GM23338 (cell line): ENCODE measurements around the gene CAPNS1. TPM values are rescaled to one million over a fixed set of nuclear protein-coding genes. Genes with fewer than 3 reads are reported as not detected.
"Not testable (repeated sequence)": the region's sequence is repeated elsewhere in the genome, so short reads cannot be mapped to it uniquely, and the experiment has no call there.

Source experiments
- ATAC-seq: fragments of 200-7000 bp; cut with Tn5 transposase; 3 replicates; pipeline ENCODE4 v1.9.1; 2020
- DNase-seq: peaks from one replicate; pipeline ENCODE4 v3.0.0-alpha.2; 2015; ENCODE audit warnings: low spot score
- H2AFZ ChIP-seq: fragments of 200-600 bp; sonication (generic); 2 replicates; pipeline ENCODE4 v1.8.0; 2016; ENCODE audit warnings: antibody characterized with exemption, mild to moderate bottlenecking, moderate library complexity
- H3F3A ChIP-seq: fragments of 200-600 bp; sonication (generic); replicated peaks from 2 replicates; pipeline ENCODE4 v1.8.0; 2017; ENCODE audit warnings: antibody characterized with exemption, mixed run types, low read depth
- H3K27ac ChIP-seq: fragments of 200-600 bp; sonication (generic); 2 replicates; pipeline ENCODE4 v1.6.1; 2016; ENCODE audit warnings: low read depth
- H3K27me3 ChIP-seq: fragments of 200-600 bp; sonication (generic); 2 replicates; pipeline ENCODE4 v1.8.0; 2016; ENCODE audit warnings: mild to moderate bottlenecking, mixed run types, moderate library complexity; ENCODE audit not compliant: insufficient read depth
- H3K36me3 ChIP-seq: fragments of 200-600 bp; sonication (generic); 2 replicates; pipeline ENCODE4 v1.8.0; 2016; ENCODE audit warnings: mild to moderate bottlenecking; ENCODE audit not compliant: insufficient read depth
- H3K4me1 ChIP-seq: fragments of 200-600 bp; sonication (generic); 2 replicates; pipeline ENCODE4 v1.8.0; 2016; ENCODE audit warnings: mild to moderate bottlenecking, moderate library complexity; ENCODE audit not compliant: insufficient read depth
- H3K4me2 ChIP-seq: fragments of 200-600 bp; sonication (generic); 2 replicates; pipeline ENCODE4 v1.7.1; 2017; ENCODE audit warnings: mixed run types
- H3K4me3 ChIP-seq: fragments of 200-600 bp; sonication (generic); 2 replicates; pipeline ENCODE4 v1.6.1; 2016; ENCODE audit warnings: mixed run types
- H3K79me2 ChIP-seq: fragments of 200-600 bp; sonication (generic); replicated peaks from 2 replicates; pipeline ENCODE4 v1.8.0; 2017; ENCODE audit warnings: mild to moderate bottlenecking; ENCODE audit not compliant: insufficient read depth
- H3K9me2 ChIP-seq: fragments of 200-600 bp; sonication (generic); 2 replicates; pipeline ENCODE4 v1.8.0; 2017; ENCODE audit not compliant: insufficient read depth
- H4K20me1 ChIP-seq: fragments of 200-600 bp; sonication (generic); replicated peaks from 2 replicates; pipeline ENCODE4 v1.8.0; 2017; ENCODE audit warnings: mild to moderate bottlenecking; ENCODE audit not compliant: insufficient read depth
- H3K27ac Mint-ChIP-seq: 2 replicates; pipeline ENCODE4 v1.8.0; 2020; ENCODE audit warnings: inconsistent platforms, mild to moderate bottlenecking, moderate library complexity, mixed read lengths
- H3K27me3 Mint-ChIP-seq: 3 replicates; pipeline ENCODE4 v1.8.0; 2022; ENCODE audit warnings: low read depth, mild to moderate bottlenecking, moderate library complexity, mixed read lengths, inconsistent platforms; ENCODE audit not compliant: insufficient read depth, poor library complexity
- H3K36me3 Mint-ChIP-seq: 3 replicates; pipeline ENCODE4 v1.8.0; 2021; ENCODE audit warnings: low read depth, mild to moderate bottlenecking, inconsistent platforms, moderate library complexity, mixed read lengths
- H3K4me1 Mint-ChIP-seq: 3 replicates; pipeline ENCODE4 v1.8.0; 2020; ENCODE audit warnings: mild to moderate bottlenecking, inconsistent platforms, mixed read lengths
- H3K4me3 Mint-ChIP-seq: 3 replicates; pipeline ENCODE4 v1.8.0; 2021; ENCODE audit warnings: moderate library complexity, mild to moderate bottlenecking, inconsistent platforms, mixed read lengths
- H3K9me3 Mint-ChIP-seq: 3 replicates; pipeline ENCODE4 v1.8.0; 2020; ENCODE audit warnings: moderate library complexity, mild to moderate bottlenecking, inconsistent platforms, mixed read lengths
- CREB1 ChIP-seq: fragments of 250-450 bp; sonication (Bioruptor Pico); IDR thresholded peaks from 2 replicates; pipeline ENCODE4 v1.5.0; 2020; ENCODE audit warnings: low read depth, mild to moderate bottlenecking, moderate library complexity
- CTCF ChIP-seq, 2 experiments: fragments of 200-600 bp in 1 of 2; sonication (generic) in 1 of 2; conservative IDR thresholded peaks; 2 replicates each; pipeline versions ENCODE4 v1.5.1 to v1.6.1; 2016 to 2017; ENCODE audit warnings: antibody characterized with exemption in 2 of 2, low read depth in 2 of 2, mild to moderate bottlenecking in 2 of 2, moderate library complexity in 1 of 2
- EZH2 ChIP-seq: fragments of 200-600 bp; sonication (generic); IDR thresholded peaks from one replicate; pipeline ENCODE4 v1.8.0; 2017; ENCODE audit warnings: antibody characterized with exemption, mild to moderate bottlenecking, low read depth; ENCODE audit not compliant: unreplicated experiment
- EZH2phosphoT487 ChIP-seq: fragments of 200-600 bp; sonication (generic); IDR thresholded peaks from one replicate; pipeline ENCODE4 v1.8.1; 2018; ENCODE audit warnings: antibody characterized with exemption; ENCODE audit not compliant: unreplicated experiment
- JUNB ChIP-seq: IDR thresholded peaks from one replicate; pipeline ENCODE4 v1.6.1; 2016; ENCODE audit warnings: antibody characterized with exemption; ENCODE audit not compliant: unreplicated experiment
- NANOG ChIP-seq: IDR thresholded peaks from 2 replicates; pipeline ENCODE4 v1.6.1; 2016; ENCODE audit warnings: antibody characterized with exemption, borderline replicate concordance
- POLR2AphosphoS5 ChIP-seq: IDR thresholded peaks from 2 replicates; pipeline ENCODE4 v1.6.1; 2016; ENCODE audit warnings: antibody characterized with exemption, low read depth
- STAT1 ChIP-seq: IDR thresholded peaks from one replicate; pipeline ENCODE4 v1.6.1; 2016; ENCODE audit warnings: antibody characterized with exemption; ENCODE audit not compliant: unreplicated experiment
- ZNF114 ChIP-seq: fragments of 250-450 bp; sonication (Bioruptor Pico); IDR thresholded peaks from 2 replicates; pipeline ENCODE4 v1.5.0; 2020; ENCODE audit warnings: mild to moderate bottlenecking, moderate library complexity
- ZNF331 ChIP-seq: fragments of 250-450 bp; sonication (Bioruptor Pico); IDR thresholded peaks from 2 replicates; pipeline ENCODE4 v1.5.0; 2020; ENCODE audit warnings: low read depth, mild to moderate bottlenecking, moderate library complexity
- polyA plus RNA-seq: library from polyadenylated mRNA; unstranded; fragments of >200 nt; fragmentation: Nextera tagmentation; extraction: Ambion mirVana; gene quantifications from 2 replicates; pipeline ENCODE4 v1.2.1, GENCODE V29; 2016
- total RNA-seq: library from RNA; depleted of rRNA; stranded (reverse); fragments of >200 nt; shearing (Covaris generic); gene quantifications from 2 replicates; pipeline ENCODE4 v1.2.3, GENCODE V29; 2014
- TF ChIP-seq, protein P1 (sequence below): IDR thresholded peaks from one replicate; pipeline ENCODE4 v1.6.1; 2018; ENCODE audit warnings: antibody characterized with exemption; ENCODE audit not compliant: unreplicated experiment
- TF ChIP-seq, protein P2 (sequence below): fragments of 250-450 bp; sonication (Bioruptor Pico); IDR thresholded peaks from 2 replicates; pipeline ENCODE4 v1.5.0; 2020; ENCODE audit warnings: mild to moderate bottlenecking, moderate library complexity

Gene CAPNS1
- total and polyA plus RNA-seq, 2 experiments from 2014 or later, result 123 to 227 TPM

DNA sequence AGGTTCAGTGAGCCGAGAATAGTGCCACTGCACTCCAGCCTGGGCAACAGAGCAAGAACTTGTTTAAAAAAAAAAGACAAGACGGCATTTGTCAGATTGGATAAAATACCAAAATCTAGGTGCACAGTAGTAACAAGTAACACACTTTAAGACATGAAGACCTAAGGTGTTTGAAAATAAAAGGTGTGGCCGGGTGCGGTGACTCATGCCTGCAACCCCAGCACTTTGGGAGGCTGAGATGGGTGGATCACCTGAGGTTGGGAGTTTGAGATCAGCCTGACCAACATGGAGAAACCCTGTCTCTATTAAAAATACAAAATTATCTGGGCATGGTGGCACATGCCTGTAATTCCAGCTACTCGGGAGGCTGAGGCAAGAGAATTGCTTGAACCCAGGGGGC lies 46.9 kb downstream of the CAPNS1 start:
- H3K4me2 ChIP-seq, H3K4me3 ChIP-seq, H3K36me3 Mint-ChIP-seq, H3K27me3 Mint-ChIP-seq, ATAC-seq, H3K4me3 Mint-ChIP-seq, H3K9me2 ChIP-seq, H3F3A ChIP-seq, H3K27ac Mint-ChIP-seq, H4K20me1 ChIP-seq, DNase-seq, H2AFZ ChIP-seq, H3K4me1 Mint-ChIP-seq, H3K27me3 ChIP-seq, H3K36me3 ChIP-seq, H3K9me3 Mint-ChIP-seq, H3K79me2 ChIP-seq, H3K4me1 ChIP-seq: not testable (repeated sequence)
- peak overlapping the region; percentile 47; the same call in 1 of the 2 replicates for H3K27ac ChIP-seq

GRCh38 chr19:36196249-36196648 lies 56.4 kb downstream of the CAPNS1 start:
- no peak overlapping the region for H3K27ac Mint-ChIP-seq
- Histone ChIP-seq H2AFZ (no peak overlapping the region), H3K79me2 (no peaks in the 10 kb centered on the region), H3K4me1 (no peaks in the 10 kb centered on the region), H3K4me3 (no peak overlapping the region), H3K36me3 (no peaks in the 10 kb centered on the region), H3F3A (no peaks in the 10 kb centered on the region; the same call in 1 of the 2 replicates), H3K27me3 (no peaks in the 10 kb centered on the region), H3K9me2 (no peaks in the 10 kb centered on the region), H3K27ac (no peak overlapping the region), H3K4me2 (no peak overlapping the region), H4K20me1 (no peaks in the 10 kb centered on the region)
- no peaks in the 10 kb centered on the region for H3K9me3 Mint-ChIP-seq
- DNase-seq (no peak), ATAC-seq (no peak)
- H3K27me3 Mint-ChIP-seq, result no peaks in the 10 kb centered on the region
- H3K4me1 Mint-ChIP-seq, result no peaks in the 10 kb centered on the region
- H3K36me3 Mint-ChIP-seq, result peaks cover 3% of the 10 kb centered on the region; the same call in 2 of the 3 replicates
- no peak overlapping the region for H3K4me3 Mint-ChIP-seq
- TF ChIP-seq POLR2AphosphoS5, result no peak
- no peak for TF ChIP-seq EZH2phosphoT487
- no peak for TF ChIP-seq ZNF331 (CRISPR knock-in tag)
- no peak for TF ChIP-seq CREB1 (CRISPR knock-in tag)
- TF ChIP-seq, protein P1, sequence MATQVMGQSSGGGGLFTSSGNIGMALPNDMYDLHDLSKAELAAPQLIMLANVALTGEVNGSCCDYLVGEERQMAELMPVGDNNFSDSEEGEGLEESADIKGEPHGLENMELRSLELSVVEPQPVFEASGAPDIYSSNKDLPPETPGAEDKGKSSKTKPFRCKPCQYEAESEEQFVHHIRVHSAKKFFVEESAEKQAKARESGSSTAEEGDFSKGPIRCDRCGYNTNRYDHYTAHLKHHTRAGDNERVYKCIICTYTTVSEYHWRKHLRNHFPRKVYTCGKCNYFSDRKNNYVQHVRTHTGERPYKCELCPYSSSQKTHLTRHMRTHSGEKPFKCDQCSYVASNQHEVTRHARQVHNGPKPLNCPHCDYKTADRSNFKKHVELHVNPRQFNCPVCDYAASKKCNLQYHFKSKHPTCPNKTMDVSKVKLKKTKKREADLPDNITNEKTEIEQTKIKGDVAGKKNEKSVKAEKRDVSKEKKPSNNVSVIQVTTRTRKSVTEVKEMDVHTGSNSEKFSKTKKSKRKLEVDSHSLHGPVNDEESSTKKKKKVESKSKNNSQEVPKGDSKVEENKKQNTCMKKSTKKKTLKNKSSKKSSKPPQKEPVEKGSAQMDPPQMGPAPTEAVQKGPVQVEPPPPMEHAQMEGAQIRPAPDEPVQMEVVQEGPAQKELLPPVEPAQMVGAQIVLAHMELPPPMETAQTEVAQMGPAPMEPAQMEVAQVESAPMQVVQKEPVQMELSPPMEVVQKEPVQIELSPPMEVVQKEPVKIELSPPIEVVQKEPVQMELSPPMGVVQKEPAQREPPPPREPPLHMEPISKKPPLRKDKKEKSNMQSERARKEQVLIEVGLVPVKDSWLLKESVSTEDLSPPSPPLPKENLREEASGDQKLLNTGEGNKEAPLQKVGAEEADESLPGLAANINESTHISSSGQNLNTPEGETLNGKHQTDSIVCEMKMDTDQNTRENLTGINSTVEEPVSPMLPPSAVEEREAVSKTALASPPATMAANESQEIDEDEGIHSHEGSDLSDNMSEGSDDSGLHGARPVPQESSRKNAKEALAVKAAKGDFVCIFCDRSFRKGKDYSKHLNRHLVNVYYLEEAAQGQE, result no peak
- TF ChIP-seq STAT1, result no peak
- TF ChIP-seq NANOG, result no peak
- no peak for TF ChIP-seq ZNF114
- no peak for TF ChIP-seq CTCF (conservative IDR thresholded peaks at IDR 0.05; ENCODE audit: low read depth in 2 of 2)
- TF ChIP-seq JUNB, result no peak
- TF ChIP-seq, protein P2, sequence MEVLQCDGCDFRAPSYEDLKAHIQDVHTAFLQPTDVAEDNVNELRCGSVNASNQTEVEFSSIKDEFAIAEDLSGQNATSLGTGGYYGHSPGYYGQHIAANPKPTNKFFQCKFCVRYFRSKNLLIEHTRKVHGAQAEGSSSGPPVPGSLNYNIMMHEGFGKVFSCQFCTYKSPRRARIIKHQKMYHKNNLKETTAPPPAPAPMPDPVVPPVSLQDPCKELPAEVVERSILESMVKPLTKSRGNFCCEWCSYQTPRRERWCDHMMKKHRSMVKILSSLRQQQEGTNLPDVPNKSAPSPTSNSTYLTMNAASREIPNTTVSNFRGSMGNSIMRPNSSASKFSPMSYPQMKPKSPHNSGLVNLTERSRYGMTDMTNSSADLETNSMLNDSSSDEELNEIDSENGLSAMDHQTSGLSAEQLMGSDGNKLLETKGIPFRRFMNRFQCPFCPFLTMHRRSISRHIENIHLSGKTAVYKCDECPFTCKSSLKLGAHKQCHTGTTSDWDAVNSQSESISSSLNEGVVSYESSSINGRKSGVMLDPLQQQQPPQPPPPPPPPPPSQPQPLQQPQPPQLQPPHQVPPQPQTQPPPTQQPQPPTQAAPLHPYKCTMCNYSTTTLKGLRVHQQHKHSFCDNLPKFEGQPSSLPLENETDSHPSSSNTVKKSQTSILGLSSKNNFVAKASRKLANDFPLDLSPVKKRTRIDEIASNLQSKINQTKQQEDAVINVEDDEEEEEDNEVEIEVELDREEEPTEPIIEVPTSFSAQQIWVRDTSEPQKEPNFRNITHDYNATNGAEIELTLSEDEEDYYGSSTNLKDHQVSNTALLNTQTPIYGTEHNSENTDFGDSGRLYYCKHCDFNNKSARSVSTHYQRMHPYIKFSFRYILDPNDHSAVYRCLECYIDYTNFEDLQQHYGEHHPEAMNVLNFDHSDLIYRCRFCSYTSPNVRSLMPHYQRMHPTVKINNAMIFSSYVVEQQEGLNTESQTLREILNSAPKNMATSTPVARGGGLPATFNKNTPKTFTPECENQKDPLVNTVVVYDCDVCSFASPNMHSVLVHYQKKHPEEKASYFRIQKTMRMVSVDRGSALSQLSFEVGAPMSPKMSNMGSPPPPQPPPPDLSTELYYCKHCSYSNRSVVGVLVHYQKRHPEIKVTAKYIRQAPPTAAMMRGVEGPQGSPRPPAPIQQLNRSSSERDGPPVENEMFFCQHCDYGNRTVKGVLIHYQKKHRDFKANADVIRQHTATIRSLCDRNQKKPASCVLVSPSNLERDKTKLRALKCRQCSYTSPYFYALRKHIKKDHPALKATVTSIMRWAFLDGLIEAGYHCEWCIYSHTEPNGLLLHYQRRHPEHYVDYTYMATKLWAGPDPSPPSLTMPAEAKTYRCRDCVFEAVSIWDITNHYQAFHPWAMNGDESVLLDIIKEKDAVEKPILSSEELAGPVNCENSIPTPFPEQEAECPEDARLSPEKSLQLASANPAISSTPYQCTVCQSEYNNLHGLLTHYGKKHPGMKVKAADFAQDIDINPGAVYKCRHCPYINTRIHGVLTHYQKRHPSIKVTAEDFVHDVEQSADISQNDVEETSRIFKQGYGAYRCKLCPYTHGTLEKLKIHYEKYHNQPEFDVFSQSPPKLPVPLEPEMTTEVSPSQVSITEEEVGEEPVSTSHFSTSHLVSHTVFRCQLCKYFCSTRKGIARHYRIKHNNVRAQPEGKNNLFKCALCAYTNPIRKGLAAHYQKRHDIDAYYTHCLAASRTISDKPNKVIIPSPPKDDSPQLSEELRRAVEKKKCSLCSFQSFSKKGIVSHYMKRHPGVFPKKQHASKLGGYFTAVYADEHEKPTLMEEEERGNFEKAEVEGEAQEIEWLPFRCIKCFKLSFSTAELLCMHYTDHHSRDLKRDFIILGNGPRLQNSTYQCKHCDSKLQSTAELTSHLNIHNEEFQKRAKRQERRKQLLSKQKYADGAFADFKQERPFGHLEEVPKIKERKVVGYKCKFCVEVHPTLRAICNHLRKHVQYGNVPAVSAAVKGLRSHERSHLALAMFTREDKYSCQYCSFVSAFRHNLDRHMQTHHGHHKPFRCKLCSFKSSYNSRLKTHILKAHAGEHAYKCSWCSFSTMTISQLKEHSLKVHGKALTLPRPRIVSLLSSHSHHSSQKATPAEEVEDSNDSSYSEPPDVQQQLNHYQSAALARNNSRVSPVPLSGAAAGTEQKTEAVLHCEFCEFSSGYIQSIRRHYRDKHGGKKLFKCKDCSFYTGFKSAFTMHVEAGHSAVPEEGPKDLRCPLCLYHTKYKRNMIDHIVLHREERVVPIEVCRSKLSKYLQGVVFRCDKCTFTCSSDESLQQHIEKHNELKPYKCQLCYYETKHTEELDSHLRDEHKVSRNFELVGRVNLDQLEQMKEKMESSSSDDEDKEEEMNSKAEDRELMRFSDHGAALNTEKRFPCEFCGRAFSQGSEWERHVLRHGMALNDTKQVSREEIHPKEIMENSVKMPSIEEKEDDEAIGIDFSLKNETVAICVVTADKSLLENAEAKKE, result no peak
- TF ChIP-seq EZH2, result no peak
